GM10248 (cell line): Measurements from ENCODE around the gene PCSK6.

Experiments
- CTCF ChIA-PET: fragments of 300-600 bp; sonication (Branson Sonifier 250); formaldehyde crosslinking; extraction: SDS; loops from one replicate; lab custom pipeline; 2021; ENCODE audit warnings: antibody characterized with exemption; lab: Yijun Ruan, JAX
- POLR2A ChIA-PET: fragments of 350-650 bp; sonication (Branson Sonifier 250); formaldehyde crosslinking; extraction: SDS; loops from one replicate; lab custom pipeline; 2020; ENCODE audit warnings: antibody characterized with exemption; lab: Yijun Ruan, JAX
- DNase-seq: peaks from one replicate; pipeline ENCODE4 v3.0.0; 2012; ENCODE audit errors: extremely low spot score
- CTCF ChIP-seq: IDR thresholded peaks from 2 replicates; pipeline ENCODE4 v1.5.1; 2012; ENCODE audit warnings: mild to moderate bottlenecking, low read depth; ENCODE audit errors: extremely low read depth, missing control alignments, control extremely low read depth

Gene PCSK6

DNA sequence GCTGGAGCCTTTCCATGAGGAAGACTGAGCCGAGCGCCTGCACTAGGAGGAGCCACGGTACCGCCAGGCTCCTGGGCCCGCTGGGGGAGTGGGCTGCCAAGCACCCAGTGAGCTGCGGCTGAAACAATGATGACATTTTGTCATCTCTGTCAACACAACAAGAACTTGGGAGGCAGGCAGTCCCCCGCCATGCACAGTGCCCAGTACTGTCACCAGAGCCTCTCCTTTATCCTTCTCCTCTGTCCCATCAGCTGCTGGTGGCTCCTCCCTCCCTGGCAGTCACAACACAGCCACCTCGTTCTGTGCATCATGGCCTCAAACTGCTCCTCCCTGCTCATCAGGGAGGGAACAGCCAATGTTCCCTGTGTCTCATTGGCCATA is 34.0 kb upstream of the PCSK6 start:
- ChIA-PET CTCF (interaction anchor here (2.1 kb wide), 1 partner anchor 15 kb away, joined by 5 read pairs; no protein-coding TSS in a partner anchor), POLR2A (no interaction called here)
- DNase-seq = peak; percentile 11

DNA sequence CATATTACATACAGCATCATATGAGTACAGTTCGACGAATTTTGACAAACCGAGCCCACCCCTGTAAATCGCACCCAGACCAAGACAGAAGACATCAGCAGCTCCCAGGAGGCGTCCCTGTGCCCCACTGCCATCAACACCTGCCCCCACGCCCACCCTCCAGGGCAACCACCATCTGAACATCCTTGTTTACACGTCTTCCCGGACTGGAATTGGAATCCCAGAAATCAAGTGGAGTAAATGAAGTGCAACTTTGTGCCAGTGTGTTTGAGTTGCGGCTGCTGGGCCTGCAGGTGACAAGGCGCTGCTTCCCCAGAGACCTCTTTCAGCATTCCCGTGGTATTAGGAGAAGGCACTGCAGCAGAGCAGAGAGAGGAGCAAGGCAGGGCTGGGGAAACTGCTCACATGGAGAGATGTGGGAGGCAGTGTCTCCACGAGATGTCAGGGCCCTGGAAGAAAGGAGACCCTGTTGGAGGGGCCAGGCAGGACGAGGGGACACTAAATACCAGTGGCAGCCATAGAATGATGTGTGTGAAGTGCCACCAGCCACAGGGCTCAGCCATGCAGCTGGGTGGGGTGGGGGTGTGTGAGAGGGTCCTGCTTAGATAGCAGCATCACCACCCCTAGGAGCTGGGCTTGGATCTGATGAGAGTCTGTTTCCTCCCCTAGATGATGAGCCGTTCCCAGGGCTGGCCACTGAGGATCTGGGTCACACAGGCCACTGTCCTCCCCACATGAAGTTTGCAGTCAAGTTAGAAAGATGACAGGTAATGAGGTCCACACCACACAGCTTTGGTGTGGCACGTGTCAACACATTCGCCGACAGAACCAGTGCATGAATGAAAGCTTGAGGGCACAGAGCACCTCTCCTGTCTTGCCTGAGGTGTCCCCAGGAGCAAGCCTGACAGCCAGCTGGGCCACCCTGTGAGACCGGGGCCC is 33.4 kb upstream of the PCSK6 start:
- CTCF ChIA-PET = interaction anchor here (2.1 kb wide), 1 partner anchor 16 kb away, joined by 5 read pairs; no protein-coding TSS in a partner anchor

More for the DNA sequence above, 34.0 kb upstream of the PCSK6 start:
- no peak for TF ChIP-seq CTCF

GRCh38 chr15:101522091-101522490 is 32.6 kb upstream of the PCSK6 start:
- TF ChIP-seq CTCF = no peak
- ChIA-PET CTCF (no interaction called here), POLR2A (no interaction called here)
- DNase-seq = no peak

More for the DNA sequence above, 33.4 kb upstream of the PCSK6 start:
- TF ChIP-seq CTCF = no peak
- DNase-seq = no peak
- POLR2A ChIA-PET = no interaction called here

- CTCF ChIA-PET = interaction anchor here (1.2 kb wide), 1 partner anchor 19 kb away, joined by 4 read pairs; no protein-coding TSS in a partner anchor
- no peak for TF ChIP-seq CTCF
- POLR2A ChIA-PET = no interaction called here
- DNase-seq = no peak
Observed at GRCh38 chr15:101521591-101521990, 32.1 kb upstream of the PCSK6 start.

- TF ChIP-seq CTCF = no peak
- no peak for DNase-seq
- ChIA-PET POLR2A (no interaction called here), CTCF (interaction anchor here (1.2 kb wide), 1 partner anchor 18 kb away, joined by 4 read pairs; no protein-coding TSS in a partner anchor)
Observed at GRCh38 chr15:101521069-101521468, 31.6 kb upstream of the PCSK6 start.

GRCh38 chr15:101520395-101520794 is 30.9 kb upstream of the PCSK6 start:
- DNase-seq = no peak
- POLR2A ChIA-PET = no interaction called here
- CTCF ChIA-PET = interaction anchor here (0.9 to 1.2 kb wide), 3 partner anchors 9 to 113 kb away, joined by 3 to 4 read pairs (median 4); no protein-coding TSS in a partner anchor
- TF ChIP-seq CTCF = no peak
